Heart left ventricle (tissue), 16 donors: ENCODE data around the gene FSTL5. TPM values are rescaled to one million over a fixed set of nuclear protein-coding genes. Genes with fewer than 3 reads are reported as not detected.

Experiments used
- ATAC-seq, 4 donors: fragments of 200-7000 bp; cut with Tn5 transposase; one replicate each; pipeline ENCODE4 v1.9.1; 2020 to 2022; ENCODE audit warnings: moderate library complexity in 4 of 4, mild to moderate bottlenecking in 3 of 4, moderate number of reproducible peaks in 1 of 4
- DNase-seq, 5 donors: peaks; one replicate each; pipeline ENCODE4 v3.0.0-alpha.2; 2020
- H3K27ac ChIP-seq, 12 donors: fragments of 200-600 bp; sonication (generic) in 4 of 12; one replicate each; pipeline versions ENCODE4 v1.5.0 to v1.8.0; 2016 to 2022; ENCODE audit warnings: mild to moderate bottlenecking in 2 of 12
- H3K27me3 ChIP-seq, 9 donors: fragments of 200-600 bp; sonication (generic) in 2 of 9; one replicate each; pipeline versions ENCODE4 v1.5.1 to v1.8.0; 2016 to 2022; ENCODE audit warnings: mild to moderate bottlenecking in 3 of 9
- H3K36me3 ChIP-seq, 9 donors: fragments of 200-600 bp; sonication (generic) in 2 of 9; one replicate each; pipeline versions ENCODE4 v1.5.0 to v1.8.0; 2018 to 2022; ENCODE audit warnings: mild to moderate bottlenecking in 2 of 9
- H3K4me1 ChIP-seq, 12 donors: fragments of 200-600 bp; sonication (generic) in 4 of 12; one replicate each; pipeline versions ENCODE4 v1.5.0 to v1.8.0; 2016 to 2022; ENCODE audit warnings: mild to moderate bottlenecking in 3 of 12
- H3K4me3 ChIP-seq, 12 donors: fragments of 200-600 bp; sonication (generic) in 4 of 12; one replicate each; pipeline versions ENCODE4 v1.5.0 to v1.8.0; 2017 to 2022; ENCODE audit warnings: mild to moderate bottlenecking in 9 of 12, moderate library complexity in 4 of 12
- H3K9me3 ChIP-seq, 12 donors: fragments of 200-600 bp; sonication (generic) in 4 of 12; one replicate each; pipeline versions ENCODE4 v1.5.0 to v1.8.0; 2016 to 2022; ENCODE audit warnings: mild to moderate bottlenecking in 1 of 12
- POLR2A ChIP-seq, 2 donors: fragments of 450-650 bp; IDR thresholded peaks; one replicate each; pipeline ENCODE4 v1.6.1; 2017; ENCODE audit warnings: antibody characterized with exemption in 2 of 2, mild to moderate bottlenecking in 2 of 2, moderate library complexity in 2 of 2
- WGBS, 4 donors: extraction: QIAGEN DNeasy Blood & Tissue Kit in 2 of 4; methylation state at CpG; one replicate each; pipeline versions ENCODE4 v1.1.5 to v1.1.7; 2013 to 2018; 5-methylcytosine and 5-hydroxymethylcytosine counted together
- intact Hi-C, 10 donors: fragments of 100-400 bp; cut with DNase I; formaldehyde crosslinking; loops; one replicate each; pipeline versions ENCODE4 v1.11.1 to v1.14.2; 2022
- polyA plus RNA-seq, 2 donors: library from polyadenylated mRNA; stranded (reverse); fragments of 200-250 nt; gene quantifications; one replicate each; pipeline ENCODE4 v1.2.3, GENCODE V29; 2013
- total RNA-seq, 9 donors: library from RNA; depleted of rRNA in 2 of 9; stranded (reverse); fragments of >200 nt in 2 of 9; fragmentation: NEBNext Ultra II Directional in 3 of 9; extraction: Animal tissue kit (Norgen Biotek cat#: 25700) in 3 of 9; gene quantifications; one replicate each; pipeline versions ENCODE4 v1.1.0 to v1.2.4, GENCODE V29; 2016 to 2023
- TF ChIP-seq, protein P1 (sequence below), 12 donors: fragments of 200-600 bp; sonication (generic) in 4 of 12; IDR thresholded peaks; one replicate each; pipeline versions ENCODE4 v1.5.0 to v1.8.0; 2018 to 2022; ENCODE audit warnings: antibody characterized with exemption in 12 of 12, mild to moderate bottlenecking in 5 of 12
- donor health status: ischemic (EF 13 %, LVEDD 7.1; RV severe dilation, severe dysfunction).
- donor health status: healthy with polysubstance abuse.
- donor health status: DM: no; HTN: yes; CAD: no.
- donor health status: DM: no; HTN: no; CAD: no.
- donor health status: ischemic (EF 25% LVEDD 6.9; RV normal size, moderate dysfunction).
- donor health status: ischemic (EF 25% LVEDD 5.7; RV mildly dilated, moderate dysfunction).
- donor health status: healthy.
- donor health status: DM: yes; HTN: yes; CAD: no.
- donor health status: ischemic (EF 35%, LVEDD 5.7; RV mildly dilated, moderate dysfunction).
- donor health status: nonischemic (EF 11% LVEDD 7.7; RV severe dilation, severe dysfunction).
- donor health status: DM: yes; HTN: yes; CAD: no.
- donor health status: PGD.
- donor health status: ischemic (EF 29% LVEDD 5.4; RV normal size, mild dysfunction).
- donor health status: nonischemic (EF 23%, LVEDD 6.1; RV moderate dilation, normal function).

The FSTL5 gene
- total and polyA plus RNA-seq, 11 donors = not detected

DNA sequence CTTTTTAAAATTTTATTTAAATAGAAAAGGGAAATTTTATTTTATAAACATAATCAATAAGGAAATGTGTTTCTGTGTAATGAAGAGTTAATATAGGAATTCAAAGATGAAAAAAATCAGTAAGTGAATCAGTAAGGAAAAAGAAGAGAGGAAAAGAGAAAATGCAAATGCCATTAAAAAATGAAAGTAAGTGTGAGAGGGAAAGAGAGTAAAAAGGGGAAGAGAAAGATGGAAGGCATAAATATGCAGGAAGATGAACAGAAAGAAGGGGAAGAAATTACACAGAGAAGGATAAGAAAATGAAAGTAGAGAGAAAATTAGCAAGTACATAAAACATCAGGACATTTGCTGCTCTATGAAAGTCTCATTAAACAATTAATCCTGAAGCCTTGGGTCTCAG, 349.9 kb downstream of the FSTL5 start:
- no peak overlapping the region for H3K4me3 ChIP-seq
- H3K9me3 ChIP-seq = no peaks in the 10 kb centered on the region
- no peak for DNase-seq
- H3K27ac ChIP-seq = no peak overlapping the region
- no peak for ATAC-seq
- no peaks in the 10 kb centered on the region for H3K4me1 ChIP-seq
- H3K27me3 ChIP-seq = no peaks in the 10 kb centered on the region
- TF ChIP-seq POLR2A (IDR thresholded peaks at IDR 0.05) = no peak
- intact Hi-C loops = no loop called here
- no peaks in the 10 kb centered on the region for H3K36me3 ChIP-seq

GRCh38 chr4:161813389-161813788, 350.4 kb downstream of the FSTL5 start:
- 77 to 81% (median 79%) methylated on average over 5 of the region's 5 CpGs for WGBS, 4 donors
- DNase-seq (no peak), ATAC-seq (no peak)
- no peaks in the 10 kb centered on the region for H3K27me3 ChIP-seq
- H3K4me3 ChIP-seq = no peak overlapping the region
- TF ChIP-seq POLR2A (IDR thresholded peaks at IDR 0.05) = no peak
- TF ChIP-seq, protein P1, sequence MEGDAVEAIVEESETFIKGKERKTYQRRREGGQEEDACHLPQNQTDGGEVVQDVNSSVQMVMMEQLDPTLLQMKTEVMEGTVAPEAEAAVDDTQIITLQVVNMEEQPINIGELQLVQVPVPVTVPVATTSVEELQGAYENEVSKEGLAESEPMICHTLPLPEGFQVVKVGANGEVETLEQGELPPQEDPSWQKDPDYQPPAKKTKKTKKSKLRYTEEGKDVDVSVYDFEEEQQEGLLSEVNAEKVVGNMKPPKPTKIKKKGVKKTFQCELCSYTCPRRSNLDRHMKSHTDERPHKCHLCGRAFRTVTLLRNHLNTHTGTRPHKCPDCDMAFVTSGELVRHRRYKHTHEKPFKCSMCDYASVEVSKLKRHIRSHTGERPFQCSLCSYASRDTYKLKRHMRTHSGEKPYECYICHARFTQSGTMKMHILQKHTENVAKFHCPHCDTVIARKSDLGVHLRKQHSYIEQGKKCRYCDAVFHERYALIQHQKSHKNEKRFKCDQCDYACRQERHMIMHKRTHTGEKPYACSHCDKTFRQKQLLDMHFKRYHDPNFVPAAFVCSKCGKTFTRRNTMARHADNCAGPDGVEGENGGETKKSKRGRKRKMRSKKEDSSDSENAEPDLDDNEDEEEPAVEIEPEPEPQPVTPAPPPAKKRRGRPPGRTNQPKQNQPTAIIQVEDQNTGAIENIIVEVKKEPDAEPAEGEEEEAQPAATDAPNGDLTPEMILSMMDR (IDR thresholded peaks at IDR 0.05) = no peak
- H3K36me3 ChIP-seq = no peaks in the 10 kb centered on the region
- no peaks in the 10 kb centered on the region for H3K9me3 ChIP-seq
- H3K4me1 ChIP-seq = no peaks in the 10 kb centered on the region
- no peak overlapping the region for H3K27ac ChIP-seq
- intact Hi-C loops = no loop called here

GRCh38 chr4:161803171-161803570, 360.6 kb downstream of the FSTL5 start:
- Histone ChIP-seq H3K4me1 (no peaks in the 10 kb centered on the region), H3K27ac (no peak overlapping the region), H3K27me3 (no peaks in the 10 kb centered on the region), H3K36me3 (no peaks in the 10 kb centered on the region), H3K9me3 (no peaks in the 10 kb centered on the region), H3K4me3 (no peak overlapping the region)
- no peak for ATAC-seq
- no peak for DNase-seq
- 75 to 89% (median 81%) methylated on average over 2 of the region's 2 CpGs for WGBS, 4 donors
- TF ChIP-seq, protein P1 (IDR thresholded peaks at IDR 0.05) = no peak
- no peak for TF ChIP-seq POLR2A (IDR thresholded peaks at IDR 0.05)
- intact Hi-C loops = no loop called here

- Histone ChIP-seq H3K9me3 (peaks cover 0 to 8% (median 0%) of the 10 kb centered on the region in 12 donors), H3K4me3 (no peak overlapping the region)
Observed at GRCh38 chr4:161799710-161800109, 364.1 kb downstream of the FSTL5 start.

DNA sequence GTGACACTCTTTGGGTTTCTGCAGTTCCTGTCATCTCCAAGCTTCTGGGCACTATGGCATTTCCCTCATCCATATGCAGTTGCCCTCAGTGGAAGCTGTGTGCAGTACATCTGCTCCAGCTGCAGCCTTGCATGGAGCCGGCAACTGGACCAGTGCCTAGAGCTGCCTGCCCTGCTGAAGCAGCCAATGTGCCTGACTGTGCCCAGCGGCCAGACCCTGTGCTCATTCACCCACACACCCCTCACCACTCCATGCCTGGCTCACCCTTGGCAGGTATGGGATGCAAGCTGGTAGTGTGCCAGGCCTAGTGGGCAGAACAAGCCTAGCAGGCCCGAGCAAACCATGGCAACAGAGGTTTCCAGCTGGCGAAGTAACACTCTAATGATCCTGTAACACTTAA, 370.8 kb downstream of the FSTL5 start:
- no peaks in the 10 kb centered on the region for H3K4me1 ChIP-seq
- H3K36me3 ChIP-seq = no peaks in the 10 kb centered on the region
- H3K4me3 ChIP-seq = no peak overlapping the region
- H3K27me3 ChIP-seq = no peaks in the 10 kb centered on the region
- DNase-seq (no peak), ATAC-seq (no peak)
- H3K9me3 ChIP-seq = peaks cover 0 to 17% (median 4%) of the 10 kb centered on the region in 12 donors
- intact Hi-C loops = no loop called here
- no peak overlapping the region for H3K27ac ChIP-seq
- TF ChIP-seq, protein P1 (IDR thresholded peaks at IDR 0.05) = no peak
- no peak for TF ChIP-seq POLR2A (IDR thresholded peaks at IDR 0.05)
- WGBS, 4 donors = 82 to 90% (median 85%) methylated on average over 3 to 4 of the region's 4 CpGs

More at GRCh38 chr4:161799710-161800109, 364.1 kb downstream of the FSTL5 start:
- 75 to 81% (median 77%) methylated on average over 3 of the region's 3 CpGs for WGBS, 4 donors
- H3K27ac ChIP-seq = no peak overlapping the region
- H3K36me3 ChIP-seq = no peaks in the 10 kb centered on the region
- DNase-seq (no peak), ATAC-seq (no peak)
- no peaks in the 10 kb centered on the region for H3K27me3 ChIP-seq
- TF ChIP-seq, protein P1 (IDR thresholded peaks at IDR 0.05) = no peak
- TF ChIP-seq POLR2A (IDR thresholded peaks at IDR 0.05) = no peak
- intact Hi-C loops = no loop called here
- H3K4me1 ChIP-seq = no peaks in the 10 kb centered on the region
